HG03196 (cell line): Measurements from ENCODE around the gene CERS1.
"Not testable (repeated sequence)": the region's sequence is repeated elsewhere in the genome, so short reads cannot be mapped to it uniquely, and the experiment has no call there.

Source experiments
- ATAC-seq: cut with Tn5 transposase; IDR thresholded peaks from one replicate; pipeline ENCODE4 v1.9.1; 2021; ENCODE audit not compliant: unreplicated experiment

Gene CERS1

DNA sequence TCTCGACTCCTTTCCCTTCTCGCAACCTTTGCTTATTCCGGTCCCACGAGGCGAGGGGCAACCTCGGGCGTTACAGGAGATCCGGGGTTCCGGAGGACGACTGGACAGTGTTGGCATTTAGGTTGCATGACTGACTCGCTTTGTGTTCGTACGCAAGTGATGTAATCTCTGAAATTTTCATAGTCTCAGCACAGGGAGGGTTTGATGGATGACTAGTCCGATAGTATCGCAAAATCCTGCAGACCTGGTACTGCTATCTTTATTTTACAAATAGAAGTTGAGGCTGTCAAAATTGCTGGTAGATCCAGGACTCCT, 23.9 kb upstream of the CERS1 start:
- ATAC-seq: no peak

DNA sequence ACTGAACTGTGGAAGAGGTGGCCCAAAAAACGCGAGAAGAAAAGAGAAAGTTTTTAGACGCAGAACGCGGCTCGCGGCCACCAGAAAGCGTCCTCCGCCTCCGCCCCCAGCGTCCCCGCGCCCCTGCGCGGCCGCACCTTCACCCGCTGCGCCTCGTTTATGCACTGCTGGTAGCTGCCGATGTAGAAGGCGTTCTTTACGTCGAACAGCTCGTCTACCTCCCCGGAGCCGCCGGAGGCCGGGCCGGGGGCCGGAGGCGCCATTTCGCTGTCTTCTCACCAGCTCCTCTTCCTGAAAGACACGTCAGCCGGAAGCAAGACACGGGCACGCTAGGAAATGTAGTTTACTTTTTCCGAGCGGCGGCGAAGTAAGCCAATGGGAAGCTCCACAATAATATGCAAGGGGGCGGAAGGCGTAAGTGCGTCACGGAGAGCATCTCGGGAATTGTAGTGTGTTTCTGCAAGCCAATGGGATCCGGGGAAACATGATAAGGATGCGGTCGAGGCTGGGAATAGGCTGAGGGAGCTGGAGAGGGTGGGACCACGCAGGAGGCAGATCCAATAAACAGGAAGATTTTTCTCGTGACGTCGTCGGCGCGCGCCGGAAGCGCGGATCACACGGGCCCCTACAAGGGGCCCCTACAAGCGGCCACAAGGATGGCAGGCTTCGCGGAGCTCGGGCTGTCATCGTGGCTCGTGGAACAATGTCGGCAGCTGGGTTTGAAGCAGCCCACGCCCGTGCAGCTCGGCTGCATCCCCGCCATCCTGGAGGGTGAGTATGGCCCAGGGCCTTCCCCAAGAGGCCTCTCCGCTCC, 23.3 kb upstream of the CERS1 start, which contains the start of the genes COPE and DDX49:
COPE (minus strand) TSS at position 302 of the 814 bp plus-strand sequence; CDS start at position 263, 39 bp downstream.
DDX49 (plus strand) TSS at position 630 of the 814 bp plus-strand sequence; CDS start at position 657, 27 bp downstream.
- peak; percentile 91 for ATAC-seq

DNA sequence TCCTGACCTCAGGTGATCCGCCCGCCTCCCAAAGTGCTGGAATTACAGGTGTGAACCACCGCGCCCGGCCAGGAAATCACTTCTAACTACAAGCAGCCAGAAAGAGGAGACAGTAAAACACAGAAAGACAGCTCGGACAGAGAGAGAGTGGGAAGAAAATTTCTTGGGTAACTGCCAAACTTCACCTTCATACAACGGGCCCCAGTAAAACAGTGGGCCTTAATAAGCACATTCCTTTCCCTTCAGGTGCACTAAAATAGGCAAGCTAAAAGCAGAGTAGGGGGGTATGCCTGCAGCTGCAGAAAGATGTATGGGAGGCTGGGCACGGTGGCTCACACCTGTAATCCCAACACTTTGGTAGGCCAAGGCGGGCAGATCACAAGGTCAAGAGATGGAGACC, 21.6 kb upstream of the CERS1 start:
- ATAC-seq: not testable (repeated sequence)

DNA sequence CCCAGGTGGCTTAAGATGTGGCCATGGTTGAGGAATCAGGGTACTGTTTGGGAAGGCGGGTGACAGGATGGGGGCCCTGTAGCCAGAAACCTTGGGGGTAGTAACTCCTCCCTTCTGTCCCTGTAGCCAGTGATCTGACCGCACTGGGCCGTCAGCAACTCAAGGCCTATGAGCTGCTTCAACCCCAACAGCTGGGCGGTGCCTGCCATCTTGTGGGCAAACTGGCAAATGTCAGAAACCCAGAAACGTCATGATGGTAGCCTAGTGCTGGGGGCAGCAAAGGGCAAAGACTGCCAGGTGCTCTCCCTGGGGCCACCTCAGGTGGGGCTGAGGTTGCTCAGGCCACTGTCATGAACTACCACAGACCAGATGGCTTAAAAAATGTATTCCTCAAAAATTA, 19.7 kb upstream of the CERS1 start:
- no peak for ATAC-seq

DNA sequence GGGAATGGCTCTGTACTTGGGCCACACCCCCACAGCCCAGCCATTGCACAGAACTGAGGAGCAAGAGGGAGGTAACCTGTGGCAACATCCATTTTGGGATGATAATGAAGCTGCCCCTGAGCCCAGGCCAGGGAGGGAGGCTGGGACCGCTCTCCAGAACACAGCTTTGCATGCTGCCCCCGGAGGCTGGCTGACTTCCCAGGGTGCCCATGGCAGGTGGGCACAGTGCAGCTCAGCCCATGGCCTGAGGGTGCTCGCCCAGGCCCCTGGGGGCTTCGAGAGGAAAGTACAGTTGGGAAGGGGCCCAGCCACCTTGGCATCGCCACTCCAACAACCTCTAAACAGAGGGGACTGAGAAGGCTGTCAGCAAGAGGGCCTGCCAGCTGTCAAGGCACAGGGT, 17.5 kb upstream of the CERS1 start:
- ATAC-seq: no peak

DNA sequence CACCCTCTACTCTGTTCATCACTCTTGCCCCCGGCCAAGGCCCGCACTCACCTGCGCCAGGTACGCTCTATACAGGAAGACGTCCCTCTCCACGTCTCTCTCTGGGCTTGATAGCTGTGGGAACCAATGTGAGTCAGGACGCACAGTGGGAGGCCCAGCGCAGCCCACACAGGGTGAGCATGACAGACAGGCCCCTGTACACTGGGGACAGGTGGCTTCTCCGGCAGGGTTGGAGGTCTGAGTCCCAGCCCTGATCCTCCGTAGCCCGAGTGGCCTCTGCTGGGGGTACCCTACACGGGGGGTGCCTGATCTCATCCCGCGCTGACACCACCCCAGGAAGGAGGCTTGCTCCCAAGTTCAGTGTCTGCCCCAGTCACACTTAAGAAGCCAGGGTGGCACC, 17.0 kb upstream of the CERS1 start:
- ATAC-seq: no peak

DNA sequence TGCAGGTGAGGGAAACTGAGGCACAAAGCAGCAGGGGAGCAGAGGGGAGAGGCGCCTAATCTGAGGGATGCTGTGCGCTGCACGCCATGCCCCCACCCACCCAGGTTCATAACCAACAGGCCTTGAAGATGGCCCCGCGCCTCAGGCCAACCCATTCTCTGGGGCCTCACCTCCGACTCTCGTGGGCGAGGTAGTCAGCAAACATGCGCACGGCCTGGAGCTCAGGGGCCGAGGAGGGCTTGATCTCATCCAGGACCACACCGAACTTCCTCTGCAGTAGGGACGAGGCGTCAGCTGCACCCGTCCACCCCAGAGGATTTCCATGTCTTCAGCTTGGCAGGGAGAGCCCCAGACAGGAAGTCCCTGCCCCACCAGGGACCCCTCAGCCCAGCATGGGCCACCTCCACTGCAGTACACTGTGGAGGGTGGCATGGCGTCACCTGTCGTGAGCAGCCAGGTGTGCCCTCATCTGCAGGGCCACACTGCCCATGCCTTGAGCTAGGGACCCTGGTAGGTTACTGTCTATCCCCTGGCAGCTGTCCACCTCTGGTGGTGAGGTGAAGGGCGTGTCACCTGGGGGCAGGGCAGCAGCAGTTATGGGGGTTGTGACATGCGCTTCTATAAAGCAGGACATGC, 15.0 kb upstream of the CERS1 start:
- no peak for ATAC-seq

DNA sequence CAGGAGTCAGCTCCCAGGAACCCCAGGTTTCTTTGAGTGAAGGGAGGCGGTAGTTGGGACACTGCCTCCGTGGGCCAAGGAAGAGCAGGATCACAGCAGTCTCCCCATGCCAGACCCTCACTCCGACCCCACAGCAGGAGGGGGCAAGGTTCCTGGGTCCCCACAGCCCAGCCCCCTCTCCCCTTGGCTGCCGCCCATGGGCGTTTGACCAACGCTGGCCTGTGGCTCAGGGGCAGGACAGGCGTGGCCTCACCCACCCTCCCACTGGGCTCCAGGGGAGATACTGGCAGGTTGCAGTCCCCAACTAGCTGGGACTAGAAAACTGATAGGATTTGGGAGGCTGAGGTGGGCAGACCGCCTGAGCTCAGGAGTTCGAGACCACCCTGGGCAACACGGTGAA, 14.1 kb upstream of the CERS1 start:
- ATAC-seq: no peak

DNA sequence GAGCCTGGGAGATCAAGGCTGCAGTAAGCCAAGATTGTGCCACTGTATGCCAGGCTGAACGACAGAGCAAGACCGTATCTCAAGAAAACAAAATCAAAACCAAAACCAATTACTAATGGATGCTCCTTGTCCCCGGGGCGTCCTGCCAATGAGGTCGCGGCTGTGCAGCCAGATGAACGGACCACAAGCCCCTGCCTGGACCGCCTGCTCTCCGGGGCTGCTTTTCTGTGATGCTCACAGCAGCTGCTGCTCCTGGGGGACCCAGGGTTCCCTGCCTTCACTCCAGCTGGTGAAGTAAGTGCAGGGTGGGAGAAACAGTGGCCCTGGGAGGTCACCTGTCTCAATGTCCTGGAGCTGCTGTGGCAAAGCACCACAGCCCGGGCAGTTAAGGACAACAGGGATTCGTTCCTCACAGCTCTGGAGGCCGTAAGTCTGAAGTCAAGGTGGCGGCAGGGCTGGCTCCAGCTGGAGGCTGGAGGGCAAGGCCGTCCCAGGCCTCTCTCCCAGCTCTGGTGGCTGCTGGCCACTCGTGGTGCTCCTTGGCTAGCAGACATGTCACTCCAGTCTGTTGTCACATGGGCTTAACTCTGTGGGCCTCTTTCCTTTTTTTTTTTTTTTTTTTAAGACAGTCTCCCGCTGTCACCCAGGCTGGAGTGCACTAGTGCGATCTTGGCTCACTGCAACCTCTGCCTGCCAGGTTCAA, 13.1 kb upstream of the CERS1 start:
- ATAC-seq: no peak

DNA sequence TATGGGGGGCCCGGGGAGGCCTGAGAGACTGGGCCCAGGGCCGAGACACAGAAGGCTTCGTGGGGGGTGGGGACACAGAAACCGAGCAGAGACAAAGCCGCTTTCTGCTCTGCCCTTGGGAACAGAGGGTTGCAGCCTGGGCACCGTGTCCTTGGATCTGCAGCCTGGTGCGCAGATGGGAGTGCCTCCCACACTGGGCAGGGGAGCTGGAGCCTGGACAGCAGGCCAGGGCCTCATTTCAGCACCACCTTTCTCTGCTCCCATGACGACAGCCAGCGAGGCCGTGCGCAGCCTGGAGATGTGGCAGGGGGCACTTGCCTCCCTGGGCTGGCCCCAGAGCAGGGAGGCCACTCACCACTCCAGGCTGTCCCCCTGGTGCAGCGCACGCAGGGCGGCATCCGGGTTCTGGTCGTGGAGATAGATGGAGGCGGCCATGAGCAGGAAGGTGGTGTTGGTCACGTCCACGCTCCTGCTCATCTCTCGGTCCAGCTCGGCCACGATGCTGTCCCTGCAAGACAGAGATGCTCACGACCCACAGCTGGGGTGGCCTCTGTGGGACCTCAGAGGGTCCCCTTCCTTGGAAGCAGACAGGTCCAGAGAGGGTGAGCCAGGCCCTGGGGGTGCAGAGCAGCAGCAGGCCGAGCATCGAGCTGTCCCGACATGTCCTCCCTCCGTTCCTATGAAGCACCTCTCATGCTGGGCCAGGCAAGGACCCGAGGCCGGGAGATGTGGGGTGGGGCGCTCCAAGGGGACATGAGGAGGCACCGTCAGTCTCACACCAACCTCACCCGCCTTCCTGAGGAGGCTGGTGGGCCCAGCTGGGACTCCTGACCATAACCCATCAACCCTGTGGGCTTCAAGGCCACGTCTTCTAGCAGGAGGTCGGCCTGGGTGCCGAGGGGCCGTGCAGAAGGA, 10.9 kb upstream of the CERS1 start:
- ATAC-seq: no peak

DNA sequence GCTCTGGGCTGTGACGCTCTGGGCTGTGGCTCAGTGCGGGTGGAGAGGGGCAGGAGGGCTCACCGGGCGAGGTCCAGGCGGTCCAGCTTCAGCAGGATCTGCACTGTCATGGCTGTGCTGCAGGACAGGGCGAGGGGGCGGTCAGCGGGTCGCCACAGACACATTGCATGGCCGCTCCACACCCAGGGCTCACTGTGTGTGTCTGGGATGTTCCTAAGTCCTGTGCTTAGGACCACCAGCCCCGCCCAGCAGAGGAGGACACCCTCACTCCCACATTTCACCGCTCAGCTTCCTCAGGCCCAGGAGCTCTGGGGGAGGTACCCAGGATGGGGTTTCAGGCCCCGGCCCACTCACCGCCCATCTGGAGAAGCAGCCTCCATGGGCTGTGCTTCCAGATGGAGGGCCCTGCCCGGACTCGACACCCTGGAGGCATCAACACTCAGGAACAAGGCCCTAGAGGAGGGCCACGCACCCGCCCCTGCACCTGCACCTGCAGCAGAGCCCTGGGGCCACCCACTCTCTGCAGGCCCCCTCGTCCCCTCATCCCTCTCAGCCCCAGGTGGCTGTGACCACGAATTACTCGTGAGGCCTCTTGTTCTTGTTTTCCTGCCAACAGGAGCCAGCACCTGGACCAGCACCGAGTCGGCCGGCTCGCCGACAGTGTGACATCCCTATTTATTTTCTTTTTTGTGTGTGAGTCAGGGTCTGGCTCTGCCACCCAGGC, 9.7 kb upstream of the CERS1 start:
- ATAC-seq: no peak

DNA sequence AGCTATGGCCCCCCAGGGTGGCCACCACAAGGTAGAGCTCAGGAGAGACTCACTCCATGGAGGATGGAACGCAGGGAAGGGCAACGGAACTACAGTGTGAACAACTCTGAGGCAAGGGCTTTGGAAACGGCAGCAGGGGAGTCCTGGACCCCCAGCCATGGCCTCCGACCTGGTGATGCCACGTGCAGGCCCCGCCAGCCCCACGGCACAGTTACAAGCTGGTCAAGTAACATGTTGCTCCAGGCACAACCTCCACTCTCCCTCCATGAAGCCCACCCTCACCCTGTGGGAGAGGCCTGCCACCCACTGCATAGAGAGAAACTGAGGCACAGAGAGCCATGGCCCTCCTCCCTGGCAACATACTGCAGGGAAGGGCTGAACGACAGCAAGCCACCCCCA, 9.1 kb upstream of the CERS1 start:
- no peak for ATAC-seq

DNA sequence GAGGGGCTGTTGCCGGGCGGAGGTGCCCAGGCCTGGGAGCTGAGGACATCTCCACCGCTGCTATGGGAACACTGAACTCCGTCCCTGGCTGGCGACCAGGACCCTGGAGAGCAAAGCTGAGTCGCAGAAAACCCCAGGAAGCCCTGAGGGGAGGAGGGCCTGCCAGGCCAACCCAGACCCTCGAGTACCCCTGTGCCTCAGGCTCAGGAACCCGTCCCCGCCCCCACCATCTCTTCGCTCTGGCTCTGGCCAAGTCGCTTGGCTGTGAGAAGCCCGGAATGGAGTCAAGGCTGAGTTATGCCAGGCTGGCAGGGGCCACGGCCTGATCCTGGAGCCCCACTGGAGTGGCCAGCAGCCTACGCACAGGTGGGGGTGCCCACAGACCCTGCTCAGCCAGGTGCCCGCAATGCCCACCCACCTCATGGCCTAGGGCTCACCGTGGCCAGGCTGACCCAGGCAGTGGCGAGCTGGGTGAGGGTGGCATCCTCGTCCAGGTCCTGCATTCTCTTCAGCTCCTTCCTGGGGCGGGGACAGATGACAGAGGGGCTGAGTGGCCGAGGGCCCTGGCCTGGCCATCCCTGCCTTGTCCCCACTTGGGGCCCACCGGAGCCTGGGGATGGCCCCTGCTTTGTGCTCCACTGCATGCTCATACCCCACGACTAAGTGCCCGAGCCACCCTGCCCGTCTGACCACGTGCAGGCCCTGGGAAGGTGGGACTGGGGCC, 8.5 kb upstream of the CERS1 start:
- ATAC-seq: no peak

DNA sequence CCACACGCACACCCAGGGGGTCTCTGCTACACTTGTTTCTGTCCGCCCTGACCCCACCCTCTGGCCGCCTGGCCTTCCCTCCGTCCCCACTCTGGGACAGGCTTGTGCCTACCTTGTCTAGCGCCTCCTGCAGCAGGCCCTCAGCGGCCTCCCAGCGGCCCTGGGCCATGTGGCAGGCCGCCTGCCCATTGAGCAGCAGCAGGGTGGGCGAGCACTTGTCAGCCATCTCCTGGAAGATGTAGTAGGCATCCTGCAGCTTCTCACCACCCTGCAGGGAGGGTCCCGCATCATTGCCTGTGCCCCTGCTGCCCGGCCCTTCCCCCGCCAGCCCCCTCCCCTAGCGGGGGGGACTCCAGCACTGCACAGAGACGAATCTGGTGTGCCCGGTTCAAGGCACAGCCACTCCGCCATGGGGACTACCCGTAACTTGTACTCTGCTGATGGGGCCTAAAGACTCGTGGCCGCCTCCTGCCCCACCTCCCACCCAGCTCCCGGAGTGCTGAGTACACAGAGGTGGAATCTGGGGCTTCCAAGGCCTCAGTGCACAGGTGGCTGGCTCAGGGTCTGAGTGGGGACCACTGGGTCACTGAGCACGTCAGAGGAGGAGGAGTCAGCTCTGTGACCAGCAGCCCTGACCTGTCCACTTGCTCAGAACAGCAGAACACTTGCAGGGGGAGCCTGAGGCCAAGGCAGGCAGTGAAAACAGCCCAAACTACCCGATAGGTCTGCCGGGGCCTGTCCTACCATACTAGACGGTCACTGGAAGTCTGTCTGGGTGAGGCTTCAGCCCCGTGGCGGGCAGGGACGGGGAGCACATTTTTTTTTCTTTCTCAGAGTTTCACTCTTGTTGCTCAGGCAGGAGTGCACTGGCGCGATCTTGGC, 7.4 kb upstream of the CERS1 start:
- ATAC-seq: no peak

DNA sequence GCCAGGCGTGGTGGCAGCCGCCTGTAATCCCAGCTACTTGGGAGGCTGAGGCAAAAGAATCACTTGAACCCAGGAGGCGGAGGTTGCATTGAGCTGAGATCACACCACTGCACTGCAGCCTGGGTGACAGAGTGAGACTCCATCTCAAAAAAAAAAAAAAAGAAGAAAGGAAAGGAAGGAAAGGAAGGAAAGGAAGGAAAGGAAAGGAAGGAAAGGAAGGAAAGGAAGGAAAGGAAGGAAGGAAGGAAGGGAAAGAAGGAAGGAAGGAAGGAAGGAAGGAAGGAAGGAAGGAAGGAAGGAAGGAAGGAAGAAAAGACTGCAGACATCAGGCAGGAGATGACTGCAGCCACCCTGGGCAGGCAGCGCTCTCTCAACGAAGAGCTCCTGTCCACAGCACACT, 6.6 kb upstream of the CERS1 start:
- not testable (repeated sequence) for ATAC-seq

DNA sequence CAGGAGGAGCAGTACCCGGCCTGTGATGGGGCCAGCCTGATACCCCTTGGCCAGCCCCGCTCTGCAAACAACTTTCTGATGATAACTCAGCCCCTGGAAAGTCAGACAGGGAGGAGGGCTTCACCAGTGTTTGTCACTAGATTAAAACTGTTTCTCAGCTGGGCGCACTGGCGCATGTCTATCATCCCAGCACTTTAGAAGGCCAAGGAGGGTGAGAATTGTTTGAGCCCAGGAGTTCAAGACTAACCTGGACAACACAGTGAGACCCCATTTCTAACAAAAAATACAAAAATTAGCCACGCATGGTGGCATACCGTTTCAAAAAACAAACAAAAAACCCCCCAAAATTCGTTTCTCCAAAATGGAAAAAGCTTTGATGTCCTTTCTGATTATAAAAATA, 5.5 kb upstream of the CERS1 start:
- no peak for ATAC-seq

DNA sequence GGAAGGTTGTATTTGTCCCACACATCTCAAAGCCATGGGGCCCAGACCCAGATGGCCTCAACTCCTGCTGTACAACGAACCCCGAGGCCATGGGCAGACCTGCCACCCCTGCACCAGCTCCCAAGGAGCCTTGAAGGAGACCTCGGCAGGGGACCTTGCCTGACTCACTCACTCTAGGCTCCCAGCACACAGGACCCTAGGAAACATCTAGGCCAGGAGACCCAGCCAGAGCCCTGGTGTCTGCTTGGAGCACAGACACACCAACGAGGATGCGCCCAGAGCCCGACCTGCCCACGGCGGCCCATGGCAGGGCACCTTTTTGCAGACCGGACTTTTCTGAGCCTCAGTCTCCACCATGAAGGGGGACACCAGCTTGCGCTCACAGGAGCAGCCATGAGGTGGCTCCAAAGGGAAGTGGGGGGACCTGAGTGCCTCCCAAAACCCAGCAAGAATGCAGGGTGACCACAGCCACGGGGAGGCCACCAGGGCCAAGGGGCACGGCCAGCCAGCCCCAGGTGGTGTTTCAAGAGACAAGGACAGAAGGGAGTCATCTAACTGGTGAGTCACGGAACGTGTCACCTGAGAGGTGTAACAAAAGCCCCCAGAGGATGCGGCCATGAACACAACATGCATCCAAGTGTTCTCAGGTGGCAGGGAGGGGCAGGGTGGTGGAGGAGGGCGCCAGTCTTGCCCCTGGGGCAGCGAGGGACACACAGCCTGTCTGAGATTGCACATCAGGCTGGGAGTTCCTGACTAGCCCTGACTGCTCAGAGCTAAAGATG, 4.9 kb upstream of the CERS1 start:
- ATAC-seq: no peak
